GM12878 (cell line): ENCODE measurements around the gene CDC42EP3. TPM values are rescaled to one million over a fixed set of nuclear protein-coding genes. Genes with fewer than 3 reads are reported as not detected.

ENCODE experiments used
- ATF7 ChIP-seq: fragments of 450-650 bp; IDR thresholded peaks from 2 replicates; pipeline ENCODE4 v1.6.1; 2016; ENCODE audit warnings: low read depth, mild to moderate bottlenecking
- CBX3 ChIP-seq: fragments of 200-600 bp; sonication (generic); IDR thresholded peaks from 2 replicates; pipeline ENCODE4 v1.6.1; 2016; ENCODE audit warnings: low read depth, borderline replicate concordance
- CEBPB ChIP-seq, 2 experiments: fragments of 150-350 bp in 1 of 2; IDR thresholded peaks; 2 replicates each; pipeline ENCODE4 v1.6.1; 2012 to 2014; ENCODE audit warnings: low read depth in 2 of 2, low read length in 2 of 2, borderline replicate concordance in 1 of 2, inconsistent platforms in 1 of 2
- CEBPZ ChIP-seq: fragments of 150-350 bp; IDR thresholded peaks from 2 replicates; pipeline ENCODE4 v1.6.1; 2016; ENCODE audit warnings: low read depth, low read length
- CUX1 ChIP-seq: IDR thresholded peaks from 2 replicates; pipeline ENCODE4 v1.6.1; 2012; ENCODE audit warnings: improper control_type of control experiment, low read depth, low read length; ENCODE audit not compliant: insufficient replicate concordance
- FOXM1 ChIP-seq: IDR thresholded peaks from 2 replicates; pipeline ENCODE4 v1.6.1; 2012; ENCODE audit warnings: low read depth, mild to moderate bottlenecking, inconsistent platforms, low read length, moderate library complexity
- IRF5 ChIP-seq: fragments of 450-650 bp; IDR thresholded peaks from 2 replicates; pipeline ENCODE4 v1.6.1; 2017; ENCODE audit warnings: borderline replicate concordance
- JUND ChIP-seq: IDR thresholded peaks from 2 replicates; pipeline ENCODE4 v1.6.1; 2012; ENCODE audit warnings: low read depth, mild to moderate bottlenecking, low read length, improper control_type of control experiment, moderate library complexity
- MEF2A ChIP-seq: IDR thresholded peaks from 2 replicates; pipeline ENCODE4 v1.6.1; 2011; ENCODE audit warnings: low read depth, mild to moderate bottlenecking, low read length, moderate library complexity; ENCODE audit not compliant: insufficient read depth
- RELA ChIP-seq: fragments of 450-650 bp; IDR thresholded peaks from 2 replicates; pipeline ENCODE4 v1.8.0; 2014; ENCODE audit warnings: borderline replicate concordance; ENCODE audit not compliant: partially characterized antibody
- TAF1 ChIP-seq: IDR thresholded peaks from 2 replicates; pipeline ENCODE4 v1.6.1; 2011; ENCODE audit warnings: mild to moderate bottlenecking, low read depth, low read length, borderline replicate concordance
- ZNF274 ChIP-seq: IDR thresholded peaks from one replicate; pipeline ENCODE4 v1.8.0; 2011; ENCODE audit not compliant: insufficient read length, insufficient read depth
- ZNF687 ChIP-seq: fragments of 450-650 bp; IDR thresholded peaks from 2 replicates; pipeline ENCODE4 v1.6.1; 2017; ENCODE audit warnings: mild to moderate bottlenecking, moderate library complexity
- ZSCAN29 ChIP-seq: fragments of 450-650 bp; IDR thresholded peaks from 2 replicates; pipeline ENCODE4 v1.6.1; 2017; ENCODE audit warnings: mild to moderate bottlenecking, moderate library complexity
- polyA plus RNA-seq, 11 experiments: library from polyadenylated mRNA; depleted of rRNA in 4 of 11; unstranded in 6 of 11; stranded (reverse) in 5 of 11; fragments of >200 nt; fragmentation: Nextera tagmentation in 4 of 11; fragmentation: Illumina TruSeq in 1 of 11; extraction: Ambion mirVana in 4 of 11; extraction: Trizol in 1 of 11; gene quantifications; 1 replicate in 1 of 11; 2 replicates in 10 of 11; pipeline versions ENCODE4 v1.2.1 to v1.2.3, GENCODE V29; 2011 to 2016; ENCODE audit warnings: inconsistent platforms in 2 of 11, missing spikeins in 2 of 11, low read depth in 1 of 11
- total RNA-seq, 4 experiments: library from RNA; depleted of rRNA in 3 of 4; stranded (reverse); fragments of >200 nt in 3 of 4; fragmentation: Illumina TruSeq in 1 of 4; extraction: Trizol in 1 of 4; gene quantifications; 2 replicates each; pipeline versions ENCODE4 v1.2.1 to v1.2.3, GENCODE V29; 2013 to 2021

CDC42EP3 gene
- total and polyA plus RNA-seq, 10 of the 15 experiments (the other 5 are each of a cell fraction or from before 2014, with no cell fraction given), result 11.8 to 86.9 (median 52.9) TPM

GRCh38 chr2:37653805-37654378, 17.6 kb downstream of the CDC42EP3 start (continued):
- TF ChIP-seq CEBPZ (no peak), ZNF274 (no peak), RELA (peak; percentile 66), MEF2A (peak; percentile 72), ZSCAN29 (no peak), CUX1 (peak; percentile 76), CBX3 (no peak), TAF1 (peak; percentile 77), JUND (0 out of 2 replicates have a peak, but pooled peaks have one; percentile 12), ATF7 (no peak), CEBPB (IDR thresholded peaks at IDR 0.05; ENCODE audit: borderline replicate concordance in 1 of 2, low read depth in 2 of 2, low read length in 2 of 2) (no peak; a peak in 1 of 4 replicates), FOXM1 (peak; percentile 93), IRF5 (no peak), ZNF687 (peak; percentile 43; the same call in 1 of the 2 replicates)
